ENCODE data around the gene TUBA4A.

TUBA4A gene

DNA sequence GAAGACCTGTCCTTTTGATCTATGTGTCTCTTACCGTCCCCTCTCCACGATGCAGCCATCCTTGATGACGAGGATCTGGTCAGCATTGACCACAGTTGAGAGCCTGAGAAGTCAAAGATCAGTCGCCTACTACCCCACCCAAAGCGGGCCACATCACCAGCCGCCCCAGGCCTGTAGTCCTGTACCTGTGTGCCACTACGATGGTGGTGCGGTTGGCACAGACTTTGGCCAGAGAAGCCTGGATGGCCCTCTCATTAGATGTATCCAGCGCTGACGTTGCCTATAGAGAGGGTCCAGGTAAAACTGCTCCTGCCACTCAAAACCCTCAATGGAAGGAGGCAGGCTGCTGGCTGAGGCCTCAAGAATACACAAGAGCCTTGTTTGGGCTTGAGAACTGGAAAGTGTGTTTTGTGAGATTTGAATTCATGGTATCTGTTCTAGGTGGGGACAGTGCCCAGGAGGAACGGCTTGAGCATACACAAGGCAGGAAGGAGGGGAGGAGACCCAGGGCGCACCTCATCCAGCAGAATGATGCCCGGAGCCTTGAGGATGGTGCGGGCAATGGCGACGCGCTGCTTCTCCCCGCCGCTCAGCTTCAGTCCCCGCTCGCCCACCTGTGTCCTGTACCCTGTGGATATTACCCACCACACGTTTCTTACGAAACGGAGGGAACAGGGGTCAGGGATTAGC, 43.4 kb downstream of the TUBA4A start:
- H3K4me3 ChIP-seq (ENCODE audit: low read depth, low read length), result no peak overlapping the region
- TF ChIP-seq, protein P1, sequence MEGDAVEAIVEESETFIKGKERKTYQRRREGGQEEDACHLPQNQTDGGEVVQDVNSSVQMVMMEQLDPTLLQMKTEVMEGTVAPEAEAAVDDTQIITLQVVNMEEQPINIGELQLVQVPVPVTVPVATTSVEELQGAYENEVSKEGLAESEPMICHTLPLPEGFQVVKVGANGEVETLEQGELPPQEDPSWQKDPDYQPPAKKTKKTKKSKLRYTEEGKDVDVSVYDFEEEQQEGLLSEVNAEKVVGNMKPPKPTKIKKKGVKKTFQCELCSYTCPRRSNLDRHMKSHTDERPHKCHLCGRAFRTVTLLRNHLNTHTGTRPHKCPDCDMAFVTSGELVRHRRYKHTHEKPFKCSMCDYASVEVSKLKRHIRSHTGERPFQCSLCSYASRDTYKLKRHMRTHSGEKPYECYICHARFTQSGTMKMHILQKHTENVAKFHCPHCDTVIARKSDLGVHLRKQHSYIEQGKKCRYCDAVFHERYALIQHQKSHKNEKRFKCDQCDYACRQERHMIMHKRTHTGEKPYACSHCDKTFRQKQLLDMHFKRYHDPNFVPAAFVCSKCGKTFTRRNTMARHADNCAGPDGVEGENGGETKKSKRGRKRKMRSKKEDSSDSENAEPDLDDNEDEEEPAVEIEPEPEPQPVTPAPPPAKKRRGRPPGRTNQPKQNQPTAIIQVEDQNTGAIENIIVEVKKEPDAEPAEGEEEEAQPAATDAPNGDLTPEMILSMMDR (conservative IDR thresholded peaks at IDR 0.05; ENCODE audit: low read depth, low read length), result no peak
- DNase-seq (ENCODE audit: low read depth), result no peak

DNA sequence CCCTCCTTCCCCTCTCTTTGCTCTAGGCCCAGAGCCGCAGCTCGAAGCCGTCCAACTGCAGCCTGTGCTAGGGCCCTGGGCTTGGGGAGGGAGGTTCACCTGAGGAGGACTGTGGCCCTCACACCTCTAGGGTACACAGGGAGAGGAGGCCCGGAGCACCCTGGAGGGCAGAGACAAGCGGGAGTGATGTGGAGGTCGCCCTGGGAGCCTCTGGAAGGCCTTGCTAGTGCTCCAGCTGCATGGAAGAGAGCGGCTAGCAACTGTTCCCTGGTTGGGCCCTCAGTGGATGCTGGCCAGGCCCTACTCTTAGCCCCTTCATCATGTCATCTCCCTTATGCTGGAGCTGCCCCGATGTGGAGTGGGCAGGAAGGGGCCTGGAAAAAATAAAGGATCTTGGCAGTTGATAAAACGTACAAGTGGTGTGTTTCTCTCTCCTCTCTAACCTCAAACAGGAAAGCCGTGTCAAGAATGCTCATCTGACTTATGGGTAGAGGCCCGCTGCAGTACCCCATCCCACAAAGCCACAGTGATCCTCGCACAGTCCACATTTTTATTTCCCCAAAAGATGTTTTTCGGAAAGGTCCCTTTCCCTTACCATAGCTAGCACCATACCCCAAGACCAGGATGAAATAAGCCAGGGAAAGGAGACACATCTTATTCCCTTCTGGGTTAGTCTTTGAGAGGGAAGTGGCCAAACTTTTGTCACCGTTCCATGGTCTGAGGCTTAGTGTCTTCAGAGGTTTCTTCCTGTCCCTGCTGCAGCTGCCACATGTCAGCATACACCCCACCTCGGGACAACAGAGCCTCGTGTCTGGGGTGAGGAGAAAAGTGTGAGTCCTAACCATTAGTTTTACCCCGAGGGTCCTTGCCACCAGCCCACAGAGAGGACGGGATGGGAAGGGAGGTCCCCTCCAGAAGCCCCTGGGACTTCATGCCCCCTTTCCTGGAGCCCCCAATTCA, 44.2 kb downstream of the TUBA4A start:
- H3K4me3 ChIP-seq (ENCODE audit: low read depth, low read length), result no peak overlapping the region
- TF ChIP-seq, protein P1 (conservative IDR thresholded peaks at IDR 0.05; ENCODE audit: low read depth, low read length), result no peak
- no peak for DNase-seq (ENCODE audit: low read depth)

DNA sequence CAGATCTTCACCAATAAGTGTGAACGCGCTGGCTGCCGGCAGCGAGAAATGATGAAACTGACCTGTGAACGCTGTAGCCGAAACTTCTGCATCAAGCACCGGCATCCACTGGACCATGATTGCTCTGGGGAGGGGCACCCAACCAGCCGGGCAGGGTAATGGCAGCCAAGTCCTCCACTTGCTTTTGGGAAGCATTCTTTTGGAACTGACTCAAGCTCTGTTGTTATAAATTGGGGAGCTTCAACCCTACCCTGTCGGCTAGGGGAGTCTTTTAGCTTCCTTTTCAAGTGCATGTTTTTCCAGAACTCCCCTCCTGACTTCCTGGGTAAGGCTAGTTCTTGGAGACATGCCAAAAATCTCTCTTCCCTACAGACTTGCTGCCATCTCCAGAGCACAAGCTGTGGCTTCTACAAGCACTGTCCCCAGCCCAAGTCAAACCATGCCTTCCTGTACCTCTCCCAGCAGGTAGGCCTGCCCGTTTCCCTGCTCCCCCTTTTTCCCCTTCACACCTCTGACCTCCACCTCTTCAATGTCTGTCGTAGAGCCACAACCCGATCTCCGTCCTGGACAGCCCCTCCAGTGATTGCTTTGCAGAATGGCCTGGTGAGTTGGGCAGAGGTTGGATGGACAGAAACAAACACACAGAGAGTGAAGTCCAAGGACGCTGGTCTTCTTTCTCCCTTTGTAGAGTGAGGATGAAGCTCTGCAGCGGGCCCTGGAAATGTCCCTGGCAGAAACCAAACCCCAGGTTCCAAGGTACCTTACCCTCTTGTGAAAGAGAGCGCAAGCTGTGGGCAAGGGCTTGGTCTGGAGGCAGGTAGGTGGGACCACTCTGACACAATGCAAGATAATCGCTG, 45.6 kb downstream of the TUBA4A start:
- H3K4me3 ChIP-seq (ENCODE audit: low read depth, low read length), result peak overlapping the region; percentile 86
- peak; percentile 57 for DNase-seq (ENCODE audit: low read depth)
- TF ChIP-seq, protein P1 (conservative IDR thresholded peaks at IDR 0.05; ENCODE audit: low read depth, low read length), result no peak

DNA sequence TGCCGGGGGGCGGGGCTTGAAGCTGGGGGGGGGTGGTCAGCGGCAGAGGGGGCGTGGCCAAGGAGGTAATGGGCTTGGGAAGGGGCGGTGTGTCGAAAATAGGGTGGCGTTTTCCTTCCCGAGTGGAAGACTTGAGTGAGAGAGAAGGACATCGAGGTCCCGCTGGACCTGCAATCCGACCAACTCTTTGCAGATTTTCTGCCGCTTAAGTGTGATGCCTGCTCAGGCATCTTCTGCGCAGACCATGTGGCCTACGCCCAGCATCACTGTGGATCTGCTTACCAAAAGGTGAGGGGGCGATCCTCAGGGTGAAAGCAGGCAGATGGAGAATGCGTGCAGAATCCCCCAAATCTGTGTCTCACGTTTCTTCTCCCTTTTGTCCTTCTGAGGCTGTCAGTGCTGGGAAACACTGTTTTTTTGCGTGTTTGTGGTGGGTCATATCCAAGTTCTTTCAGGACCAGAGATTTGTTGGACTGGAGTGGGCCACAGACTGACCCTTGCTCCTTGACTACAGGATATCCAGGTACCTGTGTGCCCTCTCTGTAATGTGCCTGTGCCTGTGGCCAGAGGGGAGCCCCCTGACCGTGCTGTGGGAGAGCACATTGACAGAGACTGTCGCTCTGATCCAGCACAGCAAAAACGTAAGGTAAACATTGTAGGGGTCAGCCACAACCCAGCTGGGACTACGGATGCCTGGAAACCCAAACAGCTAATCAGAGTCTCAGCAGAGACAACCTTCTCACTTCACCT, 46.4 kb downstream of the TUBA4A start:
- H3K4me3 ChIP-seq (ENCODE audit: low read depth, low read length), result peak overlapping the region; percentile 86
- TF ChIP-seq, protein P1 (conservative IDR thresholded peaks at IDR 0.05; ENCODE audit: low read depth, low read length), result no peak
- DNase-seq (ENCODE audit: low read depth), result no peak

DNA sequence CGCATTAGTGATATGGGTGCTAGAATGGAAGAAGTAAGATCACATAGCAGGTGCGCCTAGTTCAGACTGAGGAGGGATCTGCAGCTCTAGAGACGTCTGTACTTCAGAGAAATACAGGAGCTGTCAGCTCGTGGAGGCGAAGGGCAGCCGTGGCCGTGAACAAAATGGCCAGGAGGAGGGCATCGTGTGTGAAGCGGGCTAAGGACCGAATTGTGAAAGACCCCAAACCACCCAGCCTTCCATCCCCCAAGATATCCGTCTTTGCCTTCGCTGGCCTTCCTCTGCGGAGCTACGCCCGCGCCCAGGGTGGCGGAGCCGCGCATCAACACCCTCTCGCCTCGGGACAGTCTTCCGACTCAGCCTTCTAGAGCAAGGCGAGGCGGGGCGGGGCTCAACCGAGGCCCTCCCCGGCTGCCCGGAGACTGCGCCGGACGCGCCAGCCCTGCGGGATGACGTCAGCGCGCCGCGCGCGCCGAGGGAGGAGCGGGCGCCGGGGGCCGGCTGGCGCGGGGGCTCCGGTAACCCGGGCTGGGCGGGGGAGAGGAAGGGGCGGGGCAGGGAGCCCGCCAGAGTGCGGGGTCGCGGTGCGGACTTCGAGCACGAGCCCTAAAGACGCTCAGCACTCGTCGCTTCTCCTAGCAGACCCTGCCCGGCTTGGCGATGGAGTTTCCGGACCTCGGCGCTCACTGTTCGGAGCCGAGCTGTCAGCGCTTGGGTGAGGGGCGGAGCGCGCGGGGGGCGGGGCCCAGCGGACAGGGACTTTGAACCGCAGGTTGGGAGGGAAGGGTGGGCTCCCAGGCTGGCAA, 47.2 kb downstream of the TUBA4A start, which contains the start of gene ZFAND2B:
Gene ZFAND2B (plus strand): TSS at position 455 of the 806 bp plus-strand sequence. CDS start 206 bp downstream, at position 661.
- TF ChIP-seq, protein P1 (conservative IDR thresholded peaks at IDR 0.05; ENCODE audit: low read depth, low read length), result no peak
- peak; percentile 93 for DNase-seq (ENCODE audit: low read depth)

More for the DNA sequence above, 47.2 kb downstream of the TUBA4A start, which contains the start of gene ZFAND2B:
- peak within 1 kb of the TSS; percentile 86 for H3K4me3 ChIP-seq (ENCODE audit: low read depth, low read length)
